CD14-positive monocyte (primary cell): ENCODE measurements around the gene SCAPER. TPM values are rescaled to one million over a fixed set of nuclear protein-coding genes. Genes with fewer than 3 reads are reported as not detected.

Experiments
- DNase-seq, 3 donors: peaks; one replicate each; pipeline ENCODE4 v3.0.0-alpha.2; 2011 to 2022
- H2AFZ ChIP-seq: 2 replicates; pipeline ENCODE4 v1.6.0; 2012; ENCODE audit warnings: mild to moderate bottlenecking, low read depth, low read length, inconsistent platforms; ENCODE audit not compliant: insufficient read depth, poor library complexity, severe bottlenecking
- H3K27ac ChIP-seq, 2 donors: 1 replicate in 1 of 2; 2 replicates in 1 of 2; pipeline ENCODE4 v1.5.1; 2012 to 2013; ENCODE audit warnings: low read length in 2 of 2, control low read depth in 1 of 2, inconsistent platforms in 1 of 2, low read depth in 1 of 2, mild to moderate bottlenecking in 1 of 2
- H3K27me3 ChIP-seq, 2 donors: one replicate each; pipeline versions ENCODE4 v1.6.0 to v1.6.1; 2011 to 2013; ENCODE audit warnings: low read length in 2 of 2; ENCODE audit not compliant: control insufficient read depth in 2 of 2, insufficient read depth in 2 of 2
- H3K36me3 ChIP-seq, 2 donors: replicated peaks in 1 of 2; 1 replicate in 1 of 2; 2 replicates in 1 of 2; pipeline versions ENCODE4 v1.5.1 to v1.6.1; 2012 to 2013; ENCODE audit warnings: low read length in 2 of 2, control low read depth in 1 of 2, inconsistent platforms in 1 of 2, mild to moderate bottlenecking in 1 of 2; ENCODE audit not compliant: insufficient read depth in 2 of 2, control insufficient read depth in 1 of 2
- H3K4me1 ChIP-seq, 2 donors: 1 replicate in 1 of 2; 2 replicates in 1 of 2; pipeline versions ENCODE4 v1.5.1 to v1.6.1; 2012 to 2013; ENCODE audit warnings: low read length in 2 of 2, control low read depth in 1 of 2, inconsistent platforms in 1 of 2, mild to moderate bottlenecking in 1 of 2, moderate library complexity in 1 of 2; ENCODE audit not compliant: insufficient read depth in 2 of 2, control insufficient read depth in 1 of 2
- H3K4me2 ChIP-seq: replicated peaks from 2 replicates; pipeline ENCODE3; 2012; ENCODE audit warnings: low read length, moderate library complexity, mild to moderate bottlenecking; ENCODE audit not compliant: poor library complexity, severe bottlenecking; ENCODE audit errors: extremely low read depth
- H3K4me3 ChIP-seq, 3 experiments: fragments of 200-600 bp in 1 of 3; sonication (generic) in 1 of 3; replicated peaks in 1 of 3; 1 replicate in 2 of 3; 2 replicates in 1 of 3; pipeline ENCODE4 v1.5.1; 2011 to 2013; ENCODE audit warnings: low read length in 3 of 3, mild to moderate bottlenecking in 3 of 3, control low read depth in 2 of 3, low read depth in 2 of 3, inconsistent platforms in 1 of 3, moderate library complexity in 1 of 3
- H3K79me2 ChIP-seq: 2 replicates; pipeline ENCODE4 v1.6.0; 2012; ENCODE audit warnings: mild to moderate bottlenecking, control low read depth, inconsistent platforms, low read length, moderate library complexity; ENCODE audit not compliant: insufficient read depth
- H3K9ac ChIP-seq: 2 replicates; pipeline ENCODE4 v1.6.0; 2017; ENCODE audit warnings: low read length, mild to moderate bottlenecking; ENCODE audit not compliant: insufficient read depth, poor library complexity, severe bottlenecking
- H3K9me3 ChIP-seq, 2 donors: replicated peaks in 1 of 2; 1 replicate in 1 of 2; 2 replicates in 1 of 2; pipeline versions ENCODE4 v1.5.1 to v1.6.1; 2012 to 2013; ENCODE audit warnings: low read length in 2 of 2, control low read depth in 1 of 2; ENCODE audit not compliant: control insufficient read depth in 1 of 2, insufficient read depth in 1 of 2
- H4K20me1 ChIP-seq: 2 replicates; pipeline ENCODE4 v1.6.0; 2012; ENCODE audit warnings: mild to moderate bottlenecking, low read length, control low read depth, moderate library complexity; ENCODE audit not compliant: insufficient read depth
- H3K27ac Mint-ChIP-seq, 7 donors: one replicate each; pipeline ENCODE4 v1.8.0; 2020; ENCODE audit warnings: mild to moderate bottlenecking in 7 of 7, mixed read lengths in 7 of 7, moderate library complexity in 6 of 7, inconsistent platforms in 2 of 7
- H3K27me3 Mint-ChIP-seq, 3 donors: one replicate each; pipeline ENCODE4 v1.8.0; 2021 to 2022; ENCODE audit warnings: low read depth in 3 of 3, mild to moderate bottlenecking in 3 of 3, mixed read lengths in 3 of 3, moderate library complexity in 3 of 3, inconsistent platforms in 1 of 3
- H3K36me3 Mint-ChIP-seq, 2 donors: one replicate each; pipeline ENCODE4 v1.8.0; 2020; ENCODE audit warnings: mixed read lengths in 2 of 2, inconsistent platforms in 1 of 2, mild to moderate bottlenecking in 1 of 2
- H3K4me1 Mint-ChIP-seq: one replicate; pipeline ENCODE4 v1.8.0; 2020; ENCODE audit warnings: mild to moderate bottlenecking, mixed read lengths
- H3K4me3 Mint-ChIP-seq, 2 donors: one replicate each; pipeline ENCODE4 v1.8.0; 2020; ENCODE audit warnings: mild to moderate bottlenecking in 2 of 2, mixed read lengths in 2 of 2, moderate library complexity in 1 of 2
- H3K9me3 Mint-ChIP-seq, 7 donors: one replicate each; pipeline ENCODE4 v1.8.0; 2020 to 2022; ENCODE audit warnings: mixed read lengths in 7 of 7, mild to moderate bottlenecking in 6 of 7, moderate library complexity in 6 of 7, inconsistent platforms in 2 of 7
- CTCF ChIP-seq: fragments of 200-600 bp; IDR thresholded peaks from one replicate; pipeline ENCODE4 v1.8.0; 2022; ENCODE audit warnings: antibody characterized with exemption, mild to moderate bottlenecking
- WGBS: methylation state at CpG from one replicate; pipeline ENCODE4 v1.1.5; 2013; ENCODE audit warnings: missing lambda C conversion rate; ENCODE audit not compliant: insufficient coverage; 5-methylcytosine and 5-hydroxymethylcytosine counted together
- intact Hi-C, 2 donors: fragments of 100-400 bp; cut with micrococcal nuclease; formaldehyde crosslinking; loops; one replicate each; pipeline versions ENCODE4 v1.15.0 to v1.15.1; 2023
- polyA plus RNA-seq, 3 donors: library from polyadenylated mRNA; depleted of rRNA in 1 of 3; unstranded in 2 of 3; stranded (reverse) in 1 of 3; fragments of 300-500 nt in 2 of 3; fragments of >200 nt in 1 of 3; fragmentation: Illumina TruSeq in 2 of 3; gene quantifications; 1 replicate in 2 of 3; 2 replicates in 1 of 3; pipeline ENCODE4 v1.2.3, GENCODE V29; 2012 to 2021

The SCAPER gene
- polyA plus RNA-seq, 3 donors: 2.5 to 5.4 (median 4.2) TPM

GRCh38 chr15:76795217-76795616, 109.9 kb downstream of the SCAPER start:
- Histone ChIP-seq H3K4me1 (no peaks in the 10 kb centered on the region), H3K4me3 (no peak overlapping the region), H3K4me2 (no peak overlapping the region), H3K79me2 (no peaks in the 10 kb centered on the region), H2AFZ (no peak overlapping the region), H3K9ac (no peak overlapping the region), H3K27me3 (no peaks in the 10 kb centered on the region), H4K20me1 (no peaks in the 10 kb centered on the region), H3K9me3 (no peaks in the 10 kb centered on the region), H3K36me3 (peaks cover 30 to 62% of the 10 kb centered on the region in 2 donors), H3K27ac (no peak overlapping the region)
- TF ChIP-seq CTCF: no peak
- Mint-ChIP-seq H3K9me3 (peaks cover 0 to 10% (median 7%) of the 10 kb centered on the region in 7 donors), H3K27me3 (no peaks in the 10 kb centered on the region), H3K36me3 (peaks cover 53 to 55% of the 10 kb centered on the region in 2 donors), H3K4me3 (no peak overlapping the region), H3K27ac (no peak overlapping the region), H3K4me1 (no peaks in the 10 kb centered on the region)
- intact Hi-C loops: no loop called here
- no peak for DNase-seq
- WGBS: no CpG with 5 or more reads among the region's 5 CpGs

- Histone ChIP-seq H3K9me3 (no peaks in the 10 kb centered on the region), H3K4me3 (no peak overlapping the region), H4K20me1 (no peaks in the 10 kb centered on the region), H3K4me1 (no peaks in the 10 kb centered on the region), H3K36me3 (peaks cover 23 to 57% of the 10 kb centered on the region in 2 donors), H3K4me2 (no peak overlapping the region), H3K9ac (no peak overlapping the region), H3K27ac (no peak overlapping the region), H3K27me3 (no peaks in the 10 kb centered on the region), H2AFZ (no peak overlapping the region), H3K79me2 (no peaks in the 10 kb centered on the region)
- Mint-ChIP-seq H3K27ac (peak overlapping the region in 1 of 7 donors; percentile 35), H3K4me1 (no peaks in the 10 kb centered on the region), H3K27me3 (peaks cover 0 to 2% (median 0%) of the 10 kb centered on the region in 3 donors), H3K36me3 (peaks cover 45% of the 10 kb centered on the region in 2 donors), H3K9me3 (peaks cover 0 to 10% (median 7%) of the 10 kb centered on the region in 7 donors), H3K4me3 (no peak overlapping the region)
- intact Hi-C loops: no loop called here
- TF ChIP-seq CTCF: no peak
- DNase-seq: no peak
Measured at GRCh38 chr15:76793162-76793561, 112.0 kb downstream of the SCAPER start.
